GM04504 (cell line): Measurements from ENCODE around the gene TK1.

Source experiments
- DNase-seq: peaks from one replicate; pipeline ENCODE4 v3.0.0-alpha.2; 2012; ENCODE audit warnings: low read depth

Gene TK1

DNA sequence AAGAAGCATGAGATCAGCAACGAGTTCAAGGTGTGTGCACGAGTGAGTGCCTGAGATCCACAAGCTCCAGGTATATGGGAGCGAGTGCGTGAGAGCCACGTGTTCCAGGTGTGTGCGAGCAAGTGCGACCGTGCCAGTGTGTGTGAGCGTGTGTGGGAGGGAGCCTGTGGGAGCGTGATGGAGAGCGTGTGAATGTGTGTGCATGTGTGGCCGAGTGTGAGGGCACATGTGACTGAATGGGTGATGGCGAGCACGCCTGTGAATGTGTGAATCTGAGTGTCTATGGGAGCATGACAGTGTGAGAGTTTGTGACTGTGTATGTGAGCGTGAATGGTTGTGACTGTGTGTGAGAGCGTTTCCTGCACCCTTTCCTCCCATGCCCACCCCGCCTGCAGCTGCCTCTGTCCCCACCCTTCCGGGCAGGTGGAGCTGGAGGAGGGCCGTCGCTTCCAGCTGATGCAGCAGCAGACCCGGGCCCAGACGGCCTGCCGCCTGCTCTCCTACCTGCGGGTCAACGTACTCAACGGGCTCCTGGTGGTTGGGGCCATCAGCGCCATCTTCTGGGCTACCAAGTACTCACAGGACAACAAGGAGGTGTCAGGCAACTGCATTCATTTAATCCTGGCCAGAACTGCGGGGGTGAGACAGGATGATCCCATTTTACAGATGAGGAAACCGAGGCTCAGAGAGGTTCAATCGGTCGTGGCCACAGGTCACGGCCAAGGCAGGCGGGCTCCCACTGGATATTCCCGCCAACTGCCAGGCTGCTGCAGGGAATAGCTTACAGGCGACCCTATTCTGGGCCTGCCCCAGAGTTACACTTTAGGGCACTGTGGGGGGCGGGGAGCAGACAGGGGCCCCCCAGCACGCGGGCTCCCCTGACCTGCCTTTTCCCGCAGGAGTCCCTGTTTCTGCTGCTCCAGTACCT, 52.6 kb downstream of the TK1 start:
- no peak for DNase-seq

DNA sequence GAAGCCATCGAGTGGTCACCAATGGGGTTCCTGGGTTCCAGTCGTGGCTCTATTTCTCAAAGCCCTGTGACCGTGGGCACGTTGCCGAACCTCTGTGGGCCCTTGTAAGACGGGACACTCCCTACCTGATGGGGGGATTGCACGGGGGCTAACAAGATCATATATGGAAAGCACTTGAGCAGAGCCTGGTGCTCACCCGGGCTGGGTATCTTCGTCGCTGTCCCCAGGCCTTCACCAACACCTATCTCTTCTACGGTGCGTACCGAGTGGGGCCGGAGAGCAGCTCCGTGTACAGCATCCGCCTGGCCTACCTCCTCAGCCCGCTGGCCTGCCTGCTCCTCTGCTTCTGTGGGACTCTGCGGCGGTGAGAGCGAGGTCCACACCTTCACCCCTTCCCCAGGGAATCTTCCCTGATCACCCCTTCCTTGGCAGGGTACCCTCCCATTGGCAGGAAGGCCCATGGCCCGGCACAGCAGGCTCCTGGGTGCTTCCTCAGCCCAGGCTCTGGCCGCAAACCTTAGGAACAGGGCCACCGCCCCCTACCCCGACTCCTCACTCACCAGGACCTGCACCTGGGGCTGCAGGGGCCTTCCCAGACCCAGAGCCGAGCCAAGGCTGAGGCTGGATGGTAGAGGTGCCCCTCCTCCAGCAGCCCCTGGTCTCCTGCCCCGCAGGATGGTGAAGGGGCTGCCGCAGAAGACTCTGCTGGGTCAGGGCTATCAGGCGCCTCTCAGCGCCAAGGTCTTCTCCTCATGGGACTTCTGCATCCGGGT, 53.5 kb downstream of the TK1 start:
- DNase-seq, result no peak

DNA sequence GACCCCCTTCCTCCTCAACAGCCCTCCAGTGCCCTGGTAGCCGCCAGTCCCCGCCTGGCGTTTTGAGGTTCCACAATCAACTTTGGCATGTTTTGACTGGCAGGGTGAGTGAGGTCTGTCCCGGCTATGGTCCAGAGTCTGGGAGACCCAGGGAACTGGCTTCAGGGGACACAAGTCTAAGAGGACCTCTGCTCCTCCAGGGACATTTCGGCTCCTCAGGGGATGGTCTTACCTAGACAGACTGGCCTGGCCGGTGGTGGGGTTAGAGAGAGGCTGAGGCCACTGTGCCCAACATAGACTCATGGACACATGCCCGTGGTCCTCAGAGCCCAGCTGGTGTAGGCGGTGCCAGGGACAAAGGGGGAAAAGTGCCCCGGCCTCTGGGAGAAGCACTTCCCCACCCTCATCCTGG, 54.1 kb downstream of the TK1 start:
- no peak for DNase-seq

DNA sequence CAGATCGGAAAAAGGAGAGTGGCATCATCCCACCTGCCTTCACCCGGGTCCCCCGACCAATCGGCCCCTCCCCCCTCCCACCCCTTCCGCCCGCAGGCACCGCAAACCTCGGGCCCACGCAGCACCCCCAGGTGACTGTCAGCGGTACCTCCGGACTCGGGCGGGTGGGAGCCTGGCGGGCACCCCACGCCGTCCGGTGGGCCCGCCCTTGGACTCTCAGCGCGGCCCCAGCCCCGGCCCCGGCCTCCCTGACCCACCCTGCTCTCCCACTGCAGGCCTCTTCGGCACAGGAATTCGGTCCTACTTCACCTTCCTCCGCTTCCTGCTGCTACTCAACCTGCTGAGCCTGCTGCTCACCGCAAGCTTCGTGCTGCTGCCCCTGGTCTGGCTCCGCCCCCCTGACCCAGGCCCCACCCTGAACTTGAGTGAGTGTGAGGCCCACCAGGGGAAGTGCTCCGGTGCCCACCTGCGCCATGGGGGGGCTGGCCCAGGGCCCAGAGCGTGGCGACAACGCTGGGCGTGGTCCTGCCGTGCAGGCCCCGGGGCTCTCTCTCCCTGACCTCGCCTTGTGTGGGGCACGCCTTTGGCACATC, 54.7 kb downstream of the TK1 start:
- no peak for DNase-seq

DNA sequence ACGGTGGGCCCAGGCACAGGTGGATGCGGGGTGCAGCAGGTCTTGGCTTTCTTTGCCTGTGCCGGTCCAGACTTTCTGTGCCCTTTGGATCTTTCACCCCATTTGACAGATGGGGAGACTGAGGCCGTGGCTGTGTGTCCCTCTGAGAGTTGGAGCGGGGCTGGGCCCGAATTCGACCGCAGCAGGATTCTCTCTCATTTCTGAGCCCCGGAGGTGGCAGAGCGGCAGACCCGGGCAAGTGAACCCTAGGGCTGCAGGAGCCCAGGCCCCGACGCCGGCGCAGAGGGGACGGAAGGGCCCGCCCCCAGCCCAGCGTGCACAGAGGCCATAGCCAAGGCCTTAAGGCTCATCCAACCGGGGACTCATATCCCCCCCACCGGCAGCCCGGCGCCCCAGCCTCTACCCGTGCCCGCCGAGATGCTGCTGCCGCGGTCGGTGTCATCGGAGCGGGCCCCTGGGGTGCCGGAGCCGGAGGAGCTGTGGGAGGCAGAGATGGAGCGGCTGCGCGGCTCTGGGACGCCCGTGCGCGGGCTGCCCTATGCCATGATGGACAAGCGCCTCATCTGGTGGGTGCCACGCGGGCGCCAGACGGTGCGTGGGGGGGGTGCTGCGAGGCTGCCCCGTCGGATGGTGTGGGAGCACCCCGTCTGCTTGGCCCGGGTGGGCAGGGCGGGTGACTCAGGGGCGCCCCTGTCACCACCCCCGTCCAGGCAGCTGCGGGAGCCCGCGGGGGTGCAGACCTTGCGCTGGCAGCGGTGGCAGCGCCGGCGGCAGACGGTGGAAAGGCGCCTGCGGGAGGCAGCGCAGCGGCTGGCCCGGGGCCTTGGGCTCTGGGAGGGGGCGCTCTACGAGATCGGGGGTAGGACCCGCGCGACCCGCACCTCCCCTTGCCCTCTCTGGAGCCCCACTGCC, 55.4 kb downstream of the TK1 start:
- no peak for DNase-seq

DNA sequence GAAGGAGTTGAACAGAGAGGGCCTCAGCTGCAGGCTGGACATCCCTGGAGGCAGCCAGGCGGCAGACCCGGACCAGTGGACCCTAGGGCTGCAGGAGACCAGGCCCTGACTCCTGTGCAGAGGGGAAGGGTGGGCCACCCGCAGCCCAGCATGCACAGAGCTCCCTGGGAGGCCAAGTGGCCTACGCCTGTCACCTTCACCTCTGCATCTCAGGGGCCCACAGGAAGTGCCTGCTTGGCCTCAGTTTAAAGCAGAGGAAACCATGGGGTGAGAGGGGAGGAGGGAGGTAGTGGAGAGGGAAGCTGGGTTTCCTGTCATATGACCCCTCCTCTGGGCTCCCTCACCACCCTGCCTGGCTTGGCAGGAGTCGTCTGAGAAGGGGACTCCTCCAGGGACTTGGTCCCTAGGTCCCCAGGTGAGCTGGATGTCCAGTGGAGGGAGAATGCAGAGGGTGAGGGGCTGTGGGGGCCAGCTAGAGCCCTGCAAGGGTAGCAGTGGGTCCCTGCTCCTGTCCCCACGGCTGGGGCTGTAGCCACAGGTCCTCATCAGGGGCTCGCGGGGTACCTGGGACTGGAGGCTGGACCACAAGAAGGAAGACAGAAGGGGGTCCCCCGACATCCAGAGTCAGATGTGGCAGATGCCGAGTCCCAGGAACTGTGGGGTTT, 56.3 kb downstream of the TK1 start, which contains the start of gene TMC8:
TMC8 (plus strand) TSS at position 335 of the 665 bp plus-strand sequence. CDS start 818 bp downstream, outside the sequence.
- no peak for DNase-seq

DNA sequence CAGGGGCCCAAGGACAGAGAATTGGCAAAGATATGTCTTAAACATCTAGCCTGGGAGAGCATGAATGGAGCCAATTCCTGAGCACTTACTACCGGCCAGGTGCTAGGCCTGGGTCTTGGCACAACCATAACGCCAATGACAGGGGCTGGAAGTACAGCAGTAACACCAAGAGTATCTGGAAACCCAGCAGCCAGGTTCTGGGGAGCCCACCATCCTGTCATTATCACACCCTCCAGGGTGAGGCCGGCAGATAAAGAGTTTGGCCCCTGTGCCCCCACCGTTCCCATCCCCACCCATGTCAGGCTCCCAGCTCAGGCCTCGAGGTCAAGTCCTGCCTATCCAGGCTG, 56.8 kb downstream of the TK1 start:
- DNase-seq, result no peak

DNA sequence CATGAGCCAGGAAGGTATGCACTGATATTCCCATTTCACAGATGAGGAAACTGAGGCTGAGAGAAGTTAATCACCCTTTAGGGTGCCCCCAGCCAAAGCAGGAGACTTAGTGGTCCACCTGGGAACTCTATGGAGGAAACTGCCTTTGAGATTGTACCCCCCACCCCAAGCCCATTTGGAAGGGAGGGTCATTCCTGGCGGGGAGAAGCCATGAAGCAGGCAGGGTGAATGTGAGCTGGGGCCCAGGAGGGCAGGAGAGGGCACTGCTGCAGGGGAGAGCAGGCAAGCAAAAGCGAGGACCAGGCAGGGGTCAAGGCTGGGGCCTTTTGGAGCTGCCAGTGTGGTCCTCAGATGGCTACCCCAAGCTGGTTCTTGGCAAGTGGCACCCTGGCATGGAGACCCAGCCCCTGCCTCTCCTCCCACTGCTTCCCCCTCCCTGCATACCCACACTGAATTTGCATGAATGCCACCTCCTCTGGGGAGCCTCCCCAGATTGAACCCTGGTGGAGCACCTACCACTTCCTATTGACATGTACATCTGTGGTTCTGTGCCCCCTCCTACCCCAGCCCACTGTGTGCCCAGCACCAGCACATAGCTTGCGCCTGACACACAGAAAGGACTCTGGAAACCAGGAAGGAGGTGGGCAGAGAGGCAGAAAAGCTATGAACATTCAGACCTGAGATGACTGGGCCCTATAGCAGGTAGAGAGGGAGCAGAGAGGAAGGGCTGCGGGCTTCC, 57.3 kb downstream of the TK1 start:
- DNase-seq, result no peak

DNA sequence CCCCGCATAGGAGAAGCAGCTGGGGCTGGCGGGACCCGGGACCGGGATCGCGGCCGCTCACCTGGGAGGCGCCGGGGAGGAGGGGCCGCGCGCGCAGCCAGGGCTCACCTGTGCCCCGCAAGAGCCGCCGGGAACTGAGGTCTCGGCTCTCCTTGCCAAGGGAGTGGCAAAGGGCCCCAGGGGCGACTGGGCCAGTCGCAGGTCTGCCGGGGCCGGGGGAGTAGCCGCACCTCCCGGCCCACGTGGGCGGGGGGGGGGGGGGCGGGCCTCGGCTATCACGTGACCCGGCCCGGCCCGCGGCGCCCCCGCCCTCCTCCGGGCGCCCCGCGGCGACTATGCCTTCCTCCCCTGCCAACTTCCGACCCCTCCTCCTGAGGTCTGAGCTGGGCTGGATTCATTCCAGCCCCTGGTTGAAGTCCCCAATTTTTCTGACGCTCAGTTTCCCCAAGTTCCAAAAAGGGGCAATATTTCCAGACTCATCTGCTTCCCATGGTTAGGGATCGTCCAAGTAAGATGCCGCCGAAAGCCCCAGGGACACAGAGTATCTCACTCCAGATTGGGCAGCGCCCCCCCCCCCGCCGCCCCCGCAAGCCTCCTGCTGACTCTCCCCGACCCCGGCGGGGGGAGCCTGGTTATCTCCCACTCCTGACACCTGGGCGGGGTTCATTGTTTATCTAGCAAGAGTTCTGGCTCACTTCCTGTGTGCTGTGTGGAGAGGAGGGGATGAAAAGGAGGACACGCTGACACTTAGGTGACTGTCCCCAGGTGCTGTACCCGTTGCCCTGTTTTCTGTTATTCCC, 58.1 kb downstream of the TK1 start, which contains the start of gene TMC6:
TMC6 (minus strand) TSS at position 205 of the 800 bp plus-strand sequence. CDS start 1,923 bp downstream, outside the sequence.
- DNase-seq, result no peak

DNA sequence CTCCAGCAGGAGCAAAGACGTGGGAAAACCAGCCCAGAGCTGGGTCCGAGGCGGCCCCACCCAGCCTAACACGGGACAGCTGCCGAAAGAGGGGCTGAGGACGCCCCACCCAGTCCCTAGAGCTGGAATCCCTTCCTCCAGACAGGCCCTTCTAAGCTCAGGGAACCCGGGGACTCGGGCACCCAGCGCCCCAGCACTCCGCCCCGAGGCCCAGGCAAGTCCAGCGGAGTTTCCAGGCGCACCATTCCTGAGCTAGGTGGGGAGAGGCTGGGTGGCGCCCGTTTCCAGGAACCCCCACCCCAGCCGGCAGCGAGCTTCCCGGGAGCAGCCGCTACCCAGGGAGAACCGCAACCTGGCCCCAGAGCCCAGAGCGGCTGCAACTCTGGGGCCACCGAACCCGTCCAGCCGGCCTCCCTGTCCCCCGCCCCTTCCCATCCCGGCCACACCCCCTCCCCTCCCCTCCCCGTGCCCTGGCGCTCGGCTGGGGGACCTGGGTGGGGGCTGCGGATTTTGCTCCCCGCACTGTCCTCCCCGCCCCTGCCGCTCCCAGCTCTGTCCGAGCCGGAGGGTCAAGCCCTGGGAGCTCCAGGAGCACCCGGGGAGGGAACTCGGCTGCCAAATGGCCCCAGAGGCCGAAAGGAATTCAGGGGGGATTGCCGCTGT, 58.8 kb downstream of the TK1 start:
- no peak for DNase-seq

DNA sequence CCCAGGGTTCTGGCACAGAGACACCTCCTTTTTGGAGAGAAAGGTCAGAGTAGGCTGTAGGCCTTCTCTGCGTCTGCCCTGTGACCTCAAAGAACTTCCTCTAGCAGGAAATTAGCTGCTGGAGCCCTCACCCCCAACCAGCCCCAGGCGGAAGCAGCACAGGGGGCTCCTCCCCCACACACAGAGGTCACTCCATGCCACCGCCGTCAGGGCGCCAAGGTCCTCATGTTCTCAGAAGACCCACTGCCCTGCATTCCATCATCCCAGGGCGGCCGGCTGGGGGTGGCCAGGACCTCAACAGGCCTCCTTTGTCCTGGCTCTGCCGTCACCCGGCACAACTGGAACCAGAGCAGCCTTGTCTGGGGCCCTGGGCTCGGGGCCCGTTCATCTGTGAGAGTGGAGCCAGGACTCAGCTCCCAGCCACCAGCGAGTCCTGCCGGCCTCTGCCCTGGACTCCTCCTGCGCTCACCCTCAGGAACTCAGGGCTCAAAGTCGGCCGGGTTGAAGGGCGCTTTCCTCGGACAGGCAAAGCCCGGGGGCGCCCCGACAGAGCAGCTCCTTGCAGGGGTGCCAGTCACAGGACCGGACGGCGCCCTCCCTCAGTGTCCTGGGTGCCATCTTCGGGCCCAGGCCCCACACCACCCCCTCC, 59.5 kb downstream of the TK1 start:
- DNase-seq, result no peak

DNA sequence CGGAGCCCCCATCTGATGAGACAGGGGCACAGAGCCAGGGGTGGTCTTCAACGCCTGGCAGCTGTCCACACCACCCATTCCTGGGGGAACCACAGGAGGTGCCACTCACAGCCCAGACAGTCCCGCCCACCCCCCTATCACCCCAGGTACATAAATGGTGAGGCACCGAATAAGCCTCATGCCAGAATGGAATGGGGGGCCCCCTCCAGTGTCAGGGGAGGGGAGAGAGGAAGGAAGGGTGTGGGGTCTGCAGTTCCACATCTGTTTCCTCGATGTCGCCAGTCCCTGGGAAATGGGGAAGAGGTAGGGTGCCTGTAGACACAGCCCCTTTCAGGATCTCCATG, 60.0 kb downstream of the TK1 start:
- no peak for DNase-seq

DNA sequence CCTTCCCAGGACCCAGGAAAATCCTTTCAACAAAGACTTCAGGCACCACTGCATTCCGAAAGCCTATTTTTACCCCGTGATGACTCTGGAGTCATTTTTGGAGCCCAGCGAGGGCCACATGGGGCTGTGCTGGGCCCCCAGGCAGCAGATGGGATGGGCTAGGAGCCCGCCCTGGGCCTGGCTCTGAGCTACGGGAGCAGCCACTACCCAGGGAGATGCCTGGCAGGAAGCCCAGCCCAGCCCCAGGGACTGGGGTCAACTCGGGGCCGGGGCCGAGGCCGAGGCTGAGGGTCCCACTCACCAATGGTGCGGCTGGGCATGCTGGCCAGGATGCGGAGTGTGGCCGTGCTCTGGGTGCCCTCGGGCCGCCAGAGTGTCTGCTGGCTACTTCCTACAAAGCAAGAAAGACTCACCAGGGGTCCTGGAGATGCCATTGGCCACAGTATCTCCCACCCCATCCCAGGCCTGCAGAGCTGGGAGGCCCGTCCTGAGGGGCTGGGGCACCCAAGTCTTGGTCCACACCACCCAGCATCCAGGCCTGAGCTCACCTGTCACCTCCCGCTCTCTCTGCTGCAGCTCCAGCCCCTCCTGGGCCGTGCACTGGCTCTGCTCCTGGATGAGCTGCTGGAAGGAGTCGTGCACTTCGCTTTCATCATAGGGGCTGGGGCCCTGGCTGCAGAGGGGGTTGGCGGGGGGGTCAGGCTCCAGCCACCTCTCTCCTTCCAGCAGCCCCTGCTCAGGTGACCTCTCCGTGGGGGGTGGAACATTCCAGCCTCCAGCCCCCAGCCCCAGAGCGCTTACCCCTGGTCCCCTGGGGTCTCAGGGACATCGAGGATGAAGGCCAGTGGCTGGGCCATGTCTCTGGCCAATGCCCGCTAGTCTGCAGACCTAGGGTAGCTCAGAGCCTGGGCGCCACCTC, 60.6 kb downstream of the TK1 start:
- no peak for DNase-seq

DNA sequence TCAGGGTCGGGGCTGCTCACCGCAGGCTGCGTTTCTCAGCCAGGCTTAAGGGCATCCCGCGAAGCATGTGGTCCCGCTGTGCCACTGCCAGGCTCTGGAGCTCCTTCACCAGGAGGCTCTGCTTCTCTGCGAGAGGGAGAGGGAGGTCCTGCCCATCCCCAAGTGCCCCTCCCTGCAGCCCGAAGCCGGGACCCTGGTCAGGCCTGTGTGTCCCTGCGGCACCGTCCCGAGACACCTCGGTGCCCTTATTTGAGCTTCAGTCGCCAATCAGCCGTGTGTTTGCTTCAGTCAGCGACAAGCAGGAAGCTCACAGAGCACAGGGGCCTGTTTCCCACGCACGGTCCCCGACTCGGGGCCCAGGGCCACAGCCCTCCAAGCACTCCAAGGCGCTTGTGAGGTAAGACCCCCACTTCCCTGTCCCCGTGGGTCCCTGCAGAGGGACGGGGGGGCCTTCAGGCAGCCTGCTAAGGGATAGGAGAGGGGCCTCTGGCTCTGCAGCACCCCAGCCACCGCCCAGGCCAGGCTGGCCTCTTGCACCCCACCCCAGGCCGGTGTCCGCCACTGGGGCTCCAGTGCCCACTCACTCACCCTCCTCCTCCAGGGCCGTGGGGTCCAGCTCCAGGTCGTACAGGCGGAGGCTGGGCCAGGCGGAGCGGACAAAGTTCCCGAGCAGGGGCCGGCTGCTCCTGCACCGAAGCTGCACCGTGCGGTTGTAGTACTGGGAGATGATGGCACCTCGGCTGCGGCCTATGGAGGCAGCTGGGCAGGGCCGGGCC, 61.5 kb downstream of the TK1 start:
- no peak for DNase-seq

DNA sequence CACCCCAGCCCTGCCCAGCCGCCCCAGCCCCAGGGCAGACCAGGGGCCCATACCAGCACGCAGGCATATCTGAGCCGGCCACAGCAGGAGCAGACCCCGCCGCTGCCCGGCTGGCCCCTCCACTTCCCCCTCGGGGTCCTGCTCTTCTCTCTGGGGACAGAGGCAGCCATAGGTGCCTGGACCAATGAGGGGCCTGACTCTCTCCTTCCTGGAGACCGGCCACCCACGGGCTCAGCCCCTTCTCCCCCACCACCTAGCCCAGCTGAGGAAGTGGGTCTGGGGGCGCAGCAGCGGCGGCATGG, 62.1 kb downstream of the TK1 start:
- no peak for DNase-seq
